ENCODE data around the gene DISP2.

DNA sequence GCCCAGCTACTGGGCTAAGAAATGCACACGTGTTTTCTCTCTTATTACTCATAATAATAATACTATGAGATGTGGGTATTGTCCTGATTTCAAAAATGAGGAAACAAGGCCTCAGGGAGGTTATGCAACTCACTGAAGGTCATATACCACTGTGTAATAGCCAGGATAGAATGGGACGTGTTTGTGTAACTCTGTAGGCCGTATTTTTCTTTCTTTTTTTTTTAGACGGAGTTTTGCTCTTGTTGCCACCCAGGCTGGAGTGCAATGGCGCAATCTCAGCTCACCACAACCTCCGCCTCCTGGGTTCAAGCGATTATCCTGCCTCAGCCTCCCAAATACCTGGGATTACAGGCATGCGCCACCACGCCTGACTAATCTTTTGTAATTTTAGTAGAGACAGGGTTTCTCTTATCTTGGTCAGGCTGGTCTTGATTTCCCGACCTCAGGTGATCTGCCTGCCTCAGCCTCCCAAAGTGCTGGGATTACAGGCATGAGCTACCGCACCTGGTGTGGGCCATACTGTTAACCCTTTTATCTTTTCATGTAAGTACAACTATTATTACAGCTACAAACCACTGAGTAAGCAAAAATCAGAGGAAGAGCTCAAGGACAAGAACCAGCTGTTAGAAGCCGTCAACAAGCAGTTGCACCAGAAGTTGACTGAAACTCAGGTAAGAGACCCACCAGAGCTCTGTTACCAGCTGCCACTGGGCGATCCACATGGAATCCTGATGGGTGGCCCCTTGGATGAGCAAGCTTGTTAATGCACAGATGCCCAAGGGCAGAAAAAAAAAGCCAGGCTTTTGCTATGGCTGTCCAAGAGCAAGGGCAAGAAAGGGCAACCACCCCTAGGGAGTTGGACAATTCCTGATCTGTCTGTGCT is 31.2 kb downstream of the DISP2 start:
- TF ChIP-seq, protein P1, sequence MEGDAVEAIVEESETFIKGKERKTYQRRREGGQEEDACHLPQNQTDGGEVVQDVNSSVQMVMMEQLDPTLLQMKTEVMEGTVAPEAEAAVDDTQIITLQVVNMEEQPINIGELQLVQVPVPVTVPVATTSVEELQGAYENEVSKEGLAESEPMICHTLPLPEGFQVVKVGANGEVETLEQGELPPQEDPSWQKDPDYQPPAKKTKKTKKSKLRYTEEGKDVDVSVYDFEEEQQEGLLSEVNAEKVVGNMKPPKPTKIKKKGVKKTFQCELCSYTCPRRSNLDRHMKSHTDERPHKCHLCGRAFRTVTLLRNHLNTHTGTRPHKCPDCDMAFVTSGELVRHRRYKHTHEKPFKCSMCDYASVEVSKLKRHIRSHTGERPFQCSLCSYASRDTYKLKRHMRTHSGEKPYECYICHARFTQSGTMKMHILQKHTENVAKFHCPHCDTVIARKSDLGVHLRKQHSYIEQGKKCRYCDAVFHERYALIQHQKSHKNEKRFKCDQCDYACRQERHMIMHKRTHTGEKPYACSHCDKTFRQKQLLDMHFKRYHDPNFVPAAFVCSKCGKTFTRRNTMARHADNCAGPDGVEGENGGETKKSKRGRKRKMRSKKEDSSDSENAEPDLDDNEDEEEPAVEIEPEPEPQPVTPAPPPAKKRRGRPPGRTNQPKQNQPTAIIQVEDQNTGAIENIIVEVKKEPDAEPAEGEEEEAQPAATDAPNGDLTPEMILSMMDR (IDR thresholded peaks at IDR 0.05; ENCODE audit: control extremely low read depth in 1 of 3, insufficient read depth in 1 of 3, low read depth in 1 of 3, low read length in 3 of 3): no peak
- TF ChIP-seq TEAD4 (IDR thresholded peaks at IDR 0.05; ENCODE audit: low read depth, low read length) (no peak), EP300 (IDR thresholded peaks at IDR 0.05; ENCODE audit: borderline replicate concordance in 1 of 2, low read depth in 2 of 2, low read length in 2 of 2) (no peak), SUZ12 (IDR thresholded peaks at IDR 0.05; ENCODE audit: low read length) (no peak), SIX5 (IDR thresholded peaks at IDR 0.05; ENCODE audit: low read depth, low read length) (no peak), EZH2 (IDR thresholded peaks at IDR 0.05; ENCODE audit: low read depth, low read length, severe bottlenecking) (no peak), CHD2 (IDR thresholded peaks at IDR 0.05; ENCODE audit: low read length) (no peak), CHD1 (IDR thresholded peaks at IDR 0.05; ENCODE audit: low read depth, low read length) (no peak), ZNF274 (IDR thresholded peaks at IDR 0.05; ENCODE audit: borderline replicate concordance, extremely low read depth, low read length) (no peak), KDM1A (IDR thresholded peaks at IDR 0.05; ENCODE audit: borderline replicate concordance, low read length) (no peak), TAF1 (IDR thresholded peaks at IDR 0.05; ENCODE audit: low read depth, low read length) (no peak), SP2 (IDR thresholded peaks at IDR 0.05; ENCODE audit: low read length) (no peak)

All from H1 (cell line).